Activated gamma-delta T cell treated with Interleukin-2 at 50 U/mL for 16 hours (primary cell): ENCODE measurements around the gene TMEM53.

Experiments used
- DNase-seq: peaks from one replicate; pipeline ENCODE4 v3.0.0-alpha.2; 2020

Gene TMEM53

DNA sequence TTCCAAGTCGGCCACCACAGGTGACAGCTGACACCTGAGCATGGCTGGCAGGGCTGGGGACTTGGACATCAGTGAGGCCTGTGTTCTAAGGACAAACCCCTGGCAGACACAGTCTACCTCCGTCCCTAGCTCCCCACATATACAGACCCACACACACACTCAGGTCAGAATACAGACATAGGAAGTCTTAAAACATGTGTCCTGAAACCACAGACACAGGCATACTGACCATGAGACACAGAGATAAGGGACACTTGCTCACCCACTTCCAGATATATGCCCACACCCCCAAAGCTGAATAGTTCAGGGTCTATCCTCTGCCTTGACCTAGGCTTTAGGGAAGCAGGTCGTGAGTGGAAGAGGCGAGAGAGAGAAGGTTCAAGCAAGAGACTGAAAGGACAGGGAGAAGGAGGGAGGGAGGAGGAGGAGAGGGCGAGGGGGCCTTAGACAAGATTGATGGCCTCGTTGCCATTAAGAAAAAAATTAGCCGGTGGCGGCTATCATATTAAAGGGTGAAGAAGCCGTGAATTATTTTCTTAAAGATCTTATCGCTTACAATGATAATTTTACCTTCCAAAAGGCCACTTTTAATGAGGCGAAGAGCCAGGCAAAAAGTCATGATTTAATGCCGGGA, 49.9 kb downstream of the TMEM53 start:
- no peak for DNase-seq

DNA sequence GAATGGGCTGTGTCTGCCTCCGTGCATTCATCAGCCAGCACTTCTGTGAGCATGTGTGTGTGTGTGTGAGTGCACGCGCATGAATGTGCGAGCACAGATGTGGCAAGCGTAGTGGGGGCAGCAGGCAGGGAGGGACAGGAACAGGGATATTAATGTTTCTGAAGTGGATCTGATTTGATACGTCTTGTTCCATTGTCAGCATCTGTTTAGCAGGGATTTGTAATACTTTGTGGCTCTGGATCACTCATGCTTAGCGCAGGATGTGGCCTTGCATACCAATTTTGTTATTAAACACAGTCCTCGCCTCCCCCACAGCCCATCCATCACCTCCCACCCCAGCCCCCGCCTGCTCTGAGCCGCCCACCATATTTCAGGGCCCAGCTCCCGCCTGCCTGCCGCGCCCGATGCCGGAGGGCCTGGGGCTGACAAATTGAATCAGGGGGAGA, 52.4 kb downstream of the TMEM53 start:
- DNase-seq, result no peak

DNA sequence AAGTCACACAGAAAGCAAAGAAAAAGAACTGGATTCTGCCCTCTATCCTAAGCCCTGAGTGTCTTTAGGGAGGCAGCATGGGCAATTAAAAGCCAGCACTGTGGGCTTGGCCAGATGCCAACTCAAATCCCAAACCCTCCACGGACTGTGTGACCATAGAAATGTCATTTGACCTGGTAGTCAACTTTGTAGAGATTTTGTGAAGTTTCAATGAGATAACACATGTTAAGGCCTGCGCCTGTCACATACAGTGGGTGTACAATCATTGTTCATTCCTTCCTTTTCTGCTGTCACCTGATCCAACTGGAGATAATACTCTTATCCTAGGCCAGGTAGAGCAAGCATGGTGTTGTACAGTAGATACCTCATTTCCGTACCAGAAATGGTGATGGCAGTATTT, 54.2 kb downstream of the TMEM53 start:
- DNase-seq, result no peak

DNA sequence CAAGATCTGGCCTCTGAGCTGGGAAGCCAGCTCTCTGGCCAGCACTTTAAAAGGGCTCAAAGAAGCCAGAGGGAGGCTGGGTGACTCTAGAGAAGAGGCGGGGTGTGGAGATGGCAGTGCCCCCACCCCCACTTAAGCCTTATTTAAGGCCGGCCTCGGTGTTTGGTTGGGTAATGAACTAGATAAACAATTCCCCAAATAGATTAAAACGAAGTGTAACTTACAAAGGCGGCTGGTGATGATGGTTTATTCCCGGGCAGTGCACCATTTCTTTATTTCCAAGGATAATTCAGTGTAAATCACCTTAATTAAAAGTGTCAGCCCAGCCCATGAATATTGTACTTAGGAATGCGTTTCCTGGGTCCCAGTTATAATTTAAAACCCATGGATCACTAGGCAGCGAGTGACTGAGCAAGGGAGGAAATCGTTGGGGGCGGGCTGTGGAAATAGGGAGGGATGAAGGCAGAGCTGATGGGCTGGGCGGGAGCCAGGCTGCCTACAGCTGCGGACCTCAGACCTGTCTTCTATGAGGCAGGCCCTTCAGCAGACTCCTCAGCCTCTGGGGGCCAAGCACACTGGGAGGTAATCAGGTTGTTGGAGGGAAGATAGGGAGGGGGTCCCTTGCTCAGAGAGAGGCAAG, 54.9 kb downstream of the TMEM53 start:
- no peak for DNase-seq

DNA sequence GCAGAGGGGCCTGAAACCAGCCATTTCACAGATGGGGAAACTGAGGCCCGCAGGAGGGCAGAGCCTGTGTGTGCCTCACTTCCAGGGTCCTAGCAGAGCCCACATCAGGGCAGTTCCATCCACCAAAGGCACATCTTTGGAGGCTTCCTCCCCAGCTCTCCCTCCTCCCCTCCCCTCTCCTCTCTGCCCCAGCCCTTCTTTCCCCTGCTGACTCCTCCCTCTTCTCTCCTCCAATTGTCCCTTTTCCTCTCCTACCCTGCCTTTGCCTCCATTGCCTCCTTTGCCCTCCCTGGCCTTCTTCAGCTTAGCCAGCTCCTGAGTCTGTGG, 56.6 kb downstream of the TMEM53 start:
- no peak for DNase-seq

DNA sequence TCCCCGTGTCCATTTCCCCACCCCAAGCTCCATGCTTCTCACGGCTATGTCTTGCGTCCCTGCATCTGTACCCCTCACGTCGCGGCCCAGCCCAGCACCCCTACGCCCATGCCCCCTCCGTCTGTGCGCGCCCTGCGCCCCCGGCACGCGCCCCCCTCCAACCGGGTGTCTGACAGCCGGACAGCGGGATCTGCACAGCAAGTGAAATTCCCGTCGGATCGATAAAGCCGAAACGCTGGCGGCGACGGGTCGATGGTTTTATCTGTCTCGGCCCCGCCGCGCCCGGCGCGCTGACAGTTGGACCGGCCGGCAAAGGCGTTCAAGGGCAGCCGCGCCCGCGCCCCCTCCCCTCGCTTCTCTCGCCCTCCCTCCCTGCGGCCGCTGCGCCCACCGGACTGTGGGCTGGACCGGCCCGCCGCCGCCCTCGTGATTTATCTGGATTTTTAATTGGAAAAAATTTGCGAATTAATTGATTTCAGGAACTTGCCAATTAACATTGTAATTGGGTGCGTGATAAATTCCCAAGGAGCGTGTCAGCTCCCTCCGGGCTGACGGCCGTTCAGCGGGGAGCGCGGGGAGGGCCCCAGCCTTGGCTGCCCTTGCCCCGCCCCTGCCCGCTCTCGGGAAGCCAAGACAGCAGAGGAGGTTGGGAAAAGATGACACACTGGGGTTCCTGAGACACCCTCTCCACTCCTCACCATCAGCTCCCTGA, 57.1 kb downstream of the TMEM53 start:
- DNase-seq, result no peak

DNA sequence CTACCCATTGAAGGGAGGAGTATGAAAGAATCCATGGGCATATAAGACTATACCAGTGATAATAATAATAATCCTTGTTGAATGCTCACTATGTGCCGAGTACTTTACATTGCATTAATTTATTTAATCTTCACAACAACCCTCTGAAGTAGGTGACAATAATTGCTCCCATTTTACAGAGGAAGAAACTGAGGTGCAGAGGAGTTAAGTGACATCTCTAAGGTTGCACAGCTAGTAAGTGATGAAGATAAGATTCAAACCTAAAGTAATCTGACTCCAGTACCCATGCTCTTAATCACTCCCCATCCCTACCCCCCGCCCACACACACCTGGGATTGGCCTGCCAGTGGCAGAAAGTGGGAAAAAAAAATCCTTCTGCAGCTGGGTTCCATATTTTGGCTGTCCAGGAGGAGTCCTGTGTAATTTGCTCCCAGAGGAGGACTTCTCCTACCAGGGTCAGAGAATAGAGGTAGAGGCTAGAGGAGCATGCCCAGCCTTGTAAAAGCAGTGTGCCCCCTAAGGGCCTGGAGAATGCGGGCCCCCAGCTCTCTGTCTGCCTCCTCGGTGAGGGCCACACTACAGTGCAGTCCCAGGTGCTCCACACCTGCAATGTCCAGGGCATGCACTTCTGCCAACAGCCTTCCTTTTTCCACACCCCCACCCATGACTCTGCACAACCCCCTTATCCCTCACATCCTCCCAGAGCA, 57.8 kb downstream of the TMEM53 start:
- DNase-seq, result no peak

DNA sequence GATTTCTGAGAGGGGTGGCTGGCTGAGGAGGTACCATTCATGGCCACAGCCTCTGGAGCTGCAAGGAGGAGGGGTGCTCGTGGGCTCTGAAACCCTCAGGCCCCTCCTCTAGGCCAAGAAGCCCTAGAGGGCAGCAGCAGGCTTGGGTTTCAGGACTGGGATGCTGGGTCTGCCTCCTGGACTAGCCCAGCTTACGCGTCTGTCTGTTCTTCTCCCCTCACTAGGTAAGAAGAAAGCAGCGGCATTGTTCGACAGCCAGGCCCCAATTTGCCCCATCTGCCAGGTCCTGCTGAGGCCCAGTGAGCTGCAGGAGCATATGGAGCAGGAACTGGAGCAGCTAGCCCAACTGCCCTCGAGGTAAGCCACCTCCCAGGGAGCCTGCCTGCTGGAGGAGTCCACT, 60.3 kb downstream of the TMEM53 start:
- no peak for DNase-seq

DNA sequence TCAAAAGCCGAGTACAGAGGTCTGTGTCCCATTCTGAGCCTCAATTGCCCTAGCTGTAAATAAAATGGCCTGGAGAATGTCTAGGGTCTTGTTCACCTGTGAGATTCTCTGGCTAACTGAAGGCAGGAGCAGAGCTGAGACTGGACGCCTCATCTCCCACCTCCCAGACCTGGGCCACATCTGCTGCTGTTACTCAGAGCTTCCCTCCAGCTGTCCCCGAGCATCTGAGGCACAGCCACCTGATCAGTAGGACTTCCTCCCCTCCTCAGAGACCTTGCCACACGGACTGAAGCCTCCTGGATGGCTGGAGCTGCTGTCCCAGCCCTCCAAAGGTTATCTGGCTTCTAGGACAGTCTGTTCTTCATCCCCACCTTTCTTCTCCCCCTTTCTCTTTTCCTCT, 62.4 kb downstream of the TMEM53 start:
- DNase-seq, result no peak

DNA sequence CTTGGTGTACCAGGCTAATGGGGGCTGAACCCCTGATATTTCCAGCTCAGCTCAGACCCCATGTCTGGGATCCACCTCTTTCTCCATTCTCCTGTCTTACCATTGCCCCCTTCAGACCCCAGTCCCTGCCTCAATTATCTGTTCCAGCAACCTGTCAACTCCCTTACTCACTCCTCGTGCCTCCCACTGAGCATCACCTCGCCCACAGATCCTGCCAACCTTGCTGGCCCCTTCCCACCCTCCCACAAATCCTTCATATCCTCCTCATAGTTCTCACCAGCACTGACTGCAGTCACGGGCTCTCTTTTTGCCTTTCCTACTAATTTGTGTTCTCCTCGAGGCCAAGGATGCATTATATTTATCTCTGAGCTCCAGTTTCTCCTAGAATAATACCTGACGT, 62.9 kb downstream of the TMEM53 start:
- DNase-seq, result no peak

DNA sequence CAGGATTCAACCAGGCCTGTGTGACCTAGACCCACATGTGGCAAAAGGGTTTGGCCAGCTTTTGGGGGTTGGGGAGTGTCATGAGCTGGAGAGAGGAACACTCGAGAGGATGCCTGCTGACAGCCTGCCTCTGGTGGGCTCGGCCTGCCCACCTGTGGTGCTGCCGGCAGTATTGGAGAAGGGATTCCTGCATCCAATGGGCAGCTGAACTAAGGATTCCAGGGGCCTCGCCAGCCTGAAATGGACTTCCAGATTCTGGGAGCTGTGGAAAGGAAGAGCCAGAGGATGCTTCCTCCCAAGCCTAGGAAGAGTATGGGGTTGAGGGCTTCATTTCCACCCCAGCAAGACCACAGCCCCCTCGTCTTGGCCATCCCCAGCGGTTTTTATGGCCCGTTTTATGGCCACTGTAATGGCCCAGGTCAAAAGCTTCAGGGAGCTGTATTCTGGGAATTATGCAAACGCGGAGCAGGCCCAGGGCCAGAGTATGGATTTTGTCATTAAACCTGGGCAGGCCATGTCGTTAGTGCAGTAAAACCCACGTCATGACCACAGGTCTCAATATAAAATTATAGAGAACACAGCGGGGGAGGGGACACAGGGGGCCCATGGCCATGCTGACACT, 63.6 kb downstream of the TMEM53 start:
- DNase-seq, result no peak

DNA sequence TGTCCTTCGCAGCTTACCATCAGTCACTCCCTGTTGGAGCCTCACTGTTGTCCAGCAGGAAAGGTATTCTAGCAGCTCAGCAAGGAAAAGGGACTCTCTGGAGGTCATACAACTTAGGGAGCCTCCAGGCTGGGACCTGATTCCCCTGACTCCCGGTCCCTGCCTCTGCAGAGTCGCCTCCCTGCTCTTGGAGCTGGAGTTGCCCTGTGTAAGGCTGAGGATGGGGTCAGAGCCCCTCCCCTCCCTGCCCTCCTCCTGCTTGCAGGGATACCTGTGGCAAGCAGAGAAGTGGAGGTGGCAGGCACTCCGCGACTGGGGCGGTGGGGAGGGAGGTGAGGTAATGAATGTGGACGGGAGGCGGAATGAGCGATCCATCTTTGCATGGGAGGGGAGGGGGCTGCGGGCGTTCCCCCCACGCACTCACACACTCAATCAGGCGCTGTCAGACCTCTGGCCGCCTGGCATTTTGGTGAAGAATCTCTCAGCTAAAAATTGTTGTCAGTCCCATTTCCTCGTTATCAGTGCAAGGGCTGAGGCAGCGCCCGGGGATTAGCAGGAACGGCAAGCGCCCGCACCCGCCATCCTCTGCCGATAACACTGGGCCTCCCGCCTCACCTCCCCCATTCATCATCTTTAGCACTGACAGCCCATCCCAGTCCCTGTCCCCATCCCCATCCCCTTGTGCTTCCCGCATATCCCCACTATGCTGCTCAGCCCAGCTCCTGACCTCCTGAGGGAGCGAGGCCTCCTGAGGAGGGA, 64.3 kb downstream of the TMEM53 start:
- DNase-seq, result no peak

DNA sequence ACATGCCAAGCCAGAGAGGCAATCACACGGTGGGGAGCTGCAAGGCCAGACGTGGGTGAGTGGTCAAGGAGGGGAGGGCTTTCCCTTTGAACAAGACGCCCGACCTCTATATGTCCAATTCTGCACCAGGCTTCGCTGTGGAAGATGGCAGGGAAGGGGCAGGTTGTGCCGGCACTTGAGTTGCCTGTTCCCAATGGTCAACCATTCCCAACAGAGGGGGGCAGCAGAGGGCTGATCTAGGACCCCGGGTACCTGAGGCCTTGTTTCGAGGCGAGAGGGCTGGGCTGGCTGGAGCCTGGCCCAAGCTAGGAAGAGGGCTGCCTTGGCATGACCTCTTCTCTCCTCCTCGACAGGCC, 64.9 kb downstream of the TMEM53 start:
- peak; percentile 32 for DNase-seq

DNA sequence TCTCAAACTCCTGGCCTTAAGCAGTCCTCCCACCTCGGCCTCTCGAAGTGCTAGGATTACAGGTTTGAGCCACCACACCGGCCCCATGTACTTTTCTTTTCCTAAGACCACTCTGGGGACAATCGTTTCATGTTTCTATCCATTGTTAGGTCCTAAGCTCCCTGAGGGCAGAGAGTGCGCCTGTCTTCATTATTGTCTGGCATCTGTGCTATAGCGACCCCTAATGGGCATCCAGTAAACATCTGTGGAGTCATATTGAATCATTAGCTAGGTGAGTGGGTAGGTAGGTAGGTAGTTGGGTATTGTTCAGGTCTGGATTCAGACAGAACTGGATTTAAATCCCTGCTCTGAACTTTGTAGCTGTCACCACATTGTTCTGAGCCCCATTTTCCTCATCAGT, 66.1 kb downstream of the TMEM53 start:
- no peak for DNase-seq

DNA sequence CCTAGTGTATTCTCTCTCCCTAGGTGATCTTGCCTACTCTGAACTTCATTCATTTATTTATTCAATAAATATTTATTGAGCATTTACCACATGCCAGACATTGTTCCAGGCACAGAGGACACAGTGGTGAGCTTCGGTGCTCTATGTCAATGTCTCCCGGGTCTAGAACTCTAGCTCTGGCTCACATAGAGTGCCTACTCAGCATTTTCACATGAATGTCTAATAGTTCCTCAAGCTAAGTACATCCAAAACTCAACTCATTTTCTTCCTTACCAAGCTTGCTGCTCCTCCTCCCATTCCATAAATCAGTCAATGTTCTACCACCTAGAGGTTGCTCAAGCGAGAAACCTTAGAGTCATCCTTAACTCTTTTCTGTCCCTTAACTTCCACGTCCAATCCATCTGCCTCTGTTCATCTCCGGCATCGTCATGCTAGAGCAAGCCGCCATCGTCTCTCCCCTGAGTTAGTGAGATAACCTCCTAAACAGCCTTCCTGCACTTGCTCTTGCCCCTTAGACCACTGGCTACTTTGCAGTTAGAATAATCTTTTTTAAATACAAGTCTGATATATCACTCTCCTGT, 67.5 kb downstream of the TMEM53 start:
- DNase-seq, result no peak

DNA sequence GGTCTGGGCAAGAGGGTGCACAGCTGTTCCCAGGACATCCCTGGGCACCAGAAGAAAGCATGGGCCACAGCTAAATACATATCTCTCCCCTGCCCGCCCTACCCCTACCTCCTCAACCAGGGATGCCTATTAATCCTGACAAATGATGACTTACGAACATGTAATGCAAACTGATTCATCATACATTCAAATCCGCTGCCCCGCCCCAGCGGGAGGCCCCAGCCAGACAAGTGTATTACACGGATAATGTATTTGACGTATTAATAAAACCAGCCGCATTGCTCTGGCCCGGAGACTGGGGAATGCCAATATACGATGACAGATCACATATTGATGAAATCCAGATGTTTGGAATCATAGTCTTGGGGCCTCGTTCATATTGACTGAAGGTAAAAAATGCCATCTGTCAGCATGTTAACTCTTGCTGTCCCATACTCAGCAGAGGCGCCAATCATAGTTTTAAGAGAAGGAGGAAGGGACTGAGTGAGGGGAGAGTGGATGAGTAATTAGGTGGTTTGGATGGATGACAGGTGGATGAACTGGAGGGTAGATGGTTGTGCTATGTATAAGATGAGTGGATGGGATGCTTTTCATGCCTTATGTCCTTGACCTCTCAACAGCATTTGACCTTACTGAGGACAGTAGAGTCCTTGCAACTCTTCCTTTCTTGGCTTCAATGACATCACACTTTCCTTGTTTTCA, 68.2 kb downstream of the TMEM53 start:
- DNase-seq, result no peak

DNA sequence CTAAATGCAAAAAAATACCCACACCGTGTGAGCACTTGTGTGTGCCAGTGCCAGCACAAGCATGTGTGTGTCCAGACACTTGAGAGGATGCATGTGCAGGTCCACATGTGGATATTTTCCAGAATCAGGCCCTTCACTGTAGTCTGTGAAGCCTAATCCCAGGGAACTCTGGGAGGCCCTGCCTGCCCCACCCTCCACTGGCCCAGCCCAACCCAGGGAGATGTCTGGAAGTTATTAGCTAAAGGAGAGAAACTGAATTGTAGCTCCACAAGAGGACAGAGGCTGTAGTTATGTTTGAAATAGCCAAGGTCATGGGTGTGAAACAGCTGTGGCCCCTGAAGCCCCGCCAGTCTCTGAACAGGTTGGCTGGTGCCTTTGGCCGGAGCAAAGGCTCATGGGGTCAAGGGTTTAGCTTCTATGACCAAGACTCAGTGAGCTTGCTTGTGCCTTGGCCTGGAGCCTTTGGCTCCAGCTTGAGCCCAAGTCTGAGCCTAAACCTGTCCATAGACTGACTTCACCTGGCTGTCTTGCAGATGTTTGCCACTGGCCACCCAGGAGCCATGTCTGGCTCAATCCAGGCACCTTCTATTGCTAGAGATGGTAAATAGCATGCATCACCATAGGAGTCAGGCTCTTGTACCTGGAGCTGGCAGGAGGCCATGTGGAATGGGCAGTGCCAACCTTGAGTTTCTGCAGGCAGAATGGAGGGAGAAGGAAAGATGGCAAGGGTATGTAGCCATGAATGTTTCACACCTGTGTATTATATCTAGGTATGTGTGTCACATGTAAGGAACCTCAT, 69.9 kb downstream of the TMEM53 start:
- no peak for DNase-seq

DNA sequence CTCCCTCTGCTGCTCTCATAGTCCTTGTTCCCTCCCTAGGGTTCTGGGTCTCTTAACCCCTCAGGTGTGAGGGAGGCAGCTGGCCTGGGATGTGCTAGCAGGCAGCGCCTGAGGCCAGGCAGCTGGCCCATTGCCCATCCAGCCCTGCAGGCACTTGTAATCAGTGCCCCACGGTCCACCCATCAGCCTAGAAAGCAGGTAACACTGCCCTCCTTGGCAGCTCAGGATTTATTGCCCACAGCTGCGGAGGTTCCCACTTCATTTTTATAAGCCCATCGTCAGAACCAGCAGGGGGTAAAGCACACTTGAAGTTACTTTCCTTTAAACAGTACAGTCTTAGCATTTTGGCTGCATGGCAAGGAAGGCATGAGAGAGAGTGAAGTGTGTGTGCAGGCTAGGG, 70.6 kb downstream of the TMEM53 start:
- no peak for DNase-seq
